NB4 (cell line): ENCODE measurements around the gene ANKRD55.
"Not testable (repeated sequence)": the region's sequence is repeated elsewhere in the genome, so short reads cannot be mapped to it uniquely, and the experiment has no call there.

Experiments used
- DNase-seq: peaks from one replicate; pipeline ENCODE4 v3.0.0; 2010; ENCODE audit warnings: low read depth
- H3K4me3 ChIP-seq: one replicate; pipeline ENCODE4 v1.5.1; 2011; ENCODE audit warnings: mild to moderate bottlenecking, low read depth, low read length, moderate library complexity
- MYC ChIP-seq: IDR thresholded peaks from 2 replicates; pipeline ENCODE4 v1.6.1; 2011; ENCODE audit warnings: low read depth, low read length
- POLR2A ChIP-seq: IDR thresholded peaks from 2 replicates; pipeline ENCODE4 v1.6.1; 2011; ENCODE audit warnings: mild to moderate bottlenecking; ENCODE audit not compliant: insufficient read length; ENCODE audit errors: extremely low read depth
- TF ChIP-seq, protein P1 (sequence below): IDR thresholded peaks from one replicate; pipeline ENCODE4 v1.5.1; 2012; ENCODE audit warnings: low read depth, low read length
- TF ChIP-seq, protein P2 (sequence below): IDR thresholded peaks from 2 replicates; pipeline ENCODE4 v1.6.1; 2011; ENCODE audit warnings: low read depth, low read length

ANKRD55 gene

DNA sequence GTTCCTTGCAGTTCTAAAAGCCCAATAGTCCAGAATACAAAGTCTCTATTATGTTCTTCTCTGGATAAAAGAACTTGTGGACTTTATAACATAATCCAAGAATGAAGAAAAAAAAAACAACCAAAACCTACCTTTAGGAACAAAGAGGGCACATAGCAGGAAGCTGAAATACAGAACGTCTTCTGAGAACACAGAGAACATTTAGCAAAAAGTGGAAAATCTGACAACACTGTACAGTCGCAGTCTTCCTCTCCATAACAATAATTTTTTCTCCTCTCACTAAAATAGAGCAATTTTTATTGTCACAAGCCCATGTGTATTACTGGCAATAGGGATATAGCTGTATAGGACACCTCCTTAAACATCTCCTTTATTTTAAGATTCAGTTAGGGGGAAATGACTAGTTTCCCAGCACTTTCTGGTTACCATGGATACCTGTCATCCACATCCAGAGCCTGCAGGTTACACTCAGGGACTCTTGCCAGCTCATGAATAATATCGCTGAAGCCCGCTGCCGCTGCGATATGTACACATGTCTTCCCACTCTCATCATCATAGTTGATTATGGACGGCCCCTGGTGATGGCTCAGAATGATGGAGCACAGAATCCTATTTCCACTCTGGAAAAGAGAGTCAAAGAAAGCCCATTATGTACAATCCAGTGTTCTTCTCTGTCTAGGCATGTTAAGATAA is 106.5 kb downstream of the ANKRD55 start:
- DNase-seq: no peak
- TF ChIP-seq, protein P1, sequence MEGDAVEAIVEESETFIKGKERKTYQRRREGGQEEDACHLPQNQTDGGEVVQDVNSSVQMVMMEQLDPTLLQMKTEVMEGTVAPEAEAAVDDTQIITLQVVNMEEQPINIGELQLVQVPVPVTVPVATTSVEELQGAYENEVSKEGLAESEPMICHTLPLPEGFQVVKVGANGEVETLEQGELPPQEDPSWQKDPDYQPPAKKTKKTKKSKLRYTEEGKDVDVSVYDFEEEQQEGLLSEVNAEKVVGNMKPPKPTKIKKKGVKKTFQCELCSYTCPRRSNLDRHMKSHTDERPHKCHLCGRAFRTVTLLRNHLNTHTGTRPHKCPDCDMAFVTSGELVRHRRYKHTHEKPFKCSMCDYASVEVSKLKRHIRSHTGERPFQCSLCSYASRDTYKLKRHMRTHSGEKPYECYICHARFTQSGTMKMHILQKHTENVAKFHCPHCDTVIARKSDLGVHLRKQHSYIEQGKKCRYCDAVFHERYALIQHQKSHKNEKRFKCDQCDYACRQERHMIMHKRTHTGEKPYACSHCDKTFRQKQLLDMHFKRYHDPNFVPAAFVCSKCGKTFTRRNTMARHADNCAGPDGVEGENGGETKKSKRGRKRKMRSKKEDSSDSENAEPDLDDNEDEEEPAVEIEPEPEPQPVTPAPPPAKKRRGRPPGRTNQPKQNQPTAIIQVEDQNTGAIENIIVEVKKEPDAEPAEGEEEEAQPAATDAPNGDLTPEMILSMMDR: no peak
- TF ChIP-seq, protein P2, sequence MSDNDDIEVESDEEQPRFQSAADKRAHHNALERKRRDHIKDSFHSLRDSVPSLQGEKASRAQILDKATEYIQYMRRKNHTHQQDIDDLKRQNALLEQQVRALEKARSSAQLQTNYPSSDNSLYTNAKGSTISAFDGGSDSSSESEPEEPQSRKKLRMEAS: no peak
- TF ChIP-seq POLR2A (no peak), MYC (no peak)
- no peak overlapping the region for H3K4me3 ChIP-seq

DNA sequence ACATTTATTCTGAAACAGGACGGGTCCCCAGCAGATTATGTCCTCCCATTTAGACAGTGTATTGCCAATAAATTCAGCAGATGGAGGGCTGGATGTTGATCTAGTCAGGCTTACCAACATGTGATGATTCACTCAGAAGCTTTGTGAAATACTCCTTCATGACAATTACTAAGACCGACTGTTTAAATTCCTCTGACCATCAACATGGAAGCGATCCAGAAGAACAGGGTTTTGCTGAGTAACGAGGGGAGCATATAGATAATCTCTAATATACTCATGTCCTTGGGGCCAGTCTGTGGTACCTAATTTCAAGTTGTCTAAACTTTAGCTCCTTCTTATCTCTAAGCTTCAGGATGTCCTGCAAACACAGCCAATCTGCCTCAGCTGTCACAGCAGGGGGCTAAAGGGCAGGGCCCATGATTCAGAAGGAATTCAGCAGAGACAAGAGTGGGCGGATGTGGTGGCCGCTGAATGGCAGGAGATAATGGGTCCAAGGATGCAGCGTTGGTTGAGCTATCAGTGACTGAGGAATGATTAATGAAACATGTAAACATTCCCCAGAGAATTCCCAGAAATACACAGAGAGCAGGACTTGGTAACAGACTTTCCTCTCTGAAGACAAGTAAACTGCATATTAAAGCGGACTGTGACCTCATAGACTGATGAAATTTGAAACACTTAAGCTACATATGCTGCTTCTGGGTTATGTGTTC is 109.4 kb downstream of the ANKRD55 start:
- peak; percentile 93 for DNase-seq
- no peak overlapping the region for H3K4me3 ChIP-seq
- no peak for TF ChIP-seq POLR2A
- peak; percentile 9; the same call in 1 of the 2 replicates for TF ChIP-seq MYC
- TF ChIP-seq, protein P2: peak; percentile 28; the same call in 1 of the 2 replicates

DNA sequence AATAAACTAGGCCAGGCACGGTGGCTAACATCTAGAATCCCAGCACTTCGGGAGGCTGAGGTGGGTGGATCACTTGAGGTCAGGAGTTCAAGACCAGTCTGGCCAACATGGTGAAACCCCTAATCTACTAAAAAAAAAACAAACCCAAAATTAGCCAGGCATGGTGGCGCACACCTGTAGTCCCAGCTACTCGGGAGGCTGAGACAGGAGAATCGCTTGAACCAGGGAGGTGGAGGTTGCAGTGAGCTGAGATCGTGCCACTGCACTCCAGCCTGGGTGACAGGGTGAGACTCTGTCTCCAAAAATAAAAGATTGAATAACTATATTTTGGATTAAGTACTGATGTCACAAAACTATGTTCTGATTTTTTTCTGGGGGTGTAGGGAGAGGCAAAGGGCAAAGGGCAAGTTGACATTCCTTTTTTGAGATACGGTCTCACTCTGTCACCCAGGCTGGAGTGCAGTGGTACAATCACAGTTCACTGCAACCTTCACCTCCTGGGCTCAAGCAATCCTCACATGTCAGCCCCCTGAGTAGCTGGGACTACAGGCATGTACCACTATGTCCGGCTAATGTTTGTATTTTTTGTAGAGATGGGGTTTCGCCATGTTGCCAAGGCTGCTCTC is 110.7 kb downstream of the ANKRD55 start:
- H3K4me3 ChIP-seq, DNase-seq: not testable (repeated sequence)

DNA sequence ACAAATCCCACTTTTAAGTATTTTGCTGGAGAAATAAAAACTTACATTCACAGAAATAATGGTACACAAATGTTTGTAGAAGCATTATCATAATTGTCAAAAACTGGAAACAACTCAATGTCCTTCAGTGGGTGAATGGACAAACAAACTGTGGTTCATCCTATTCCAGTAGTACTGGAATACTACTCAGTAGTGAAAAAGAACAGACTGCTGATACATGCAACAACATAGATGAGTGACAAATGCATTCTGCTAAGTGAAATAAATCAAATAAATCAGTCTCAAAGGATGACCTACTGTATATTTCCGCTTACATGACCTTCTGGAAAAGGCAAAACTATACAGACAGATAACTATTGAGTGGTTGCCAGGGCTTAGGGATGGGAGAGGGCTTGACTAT is 114.1 kb downstream of the ANKRD55 start:
- no peak for DNase-seq

DNA sequence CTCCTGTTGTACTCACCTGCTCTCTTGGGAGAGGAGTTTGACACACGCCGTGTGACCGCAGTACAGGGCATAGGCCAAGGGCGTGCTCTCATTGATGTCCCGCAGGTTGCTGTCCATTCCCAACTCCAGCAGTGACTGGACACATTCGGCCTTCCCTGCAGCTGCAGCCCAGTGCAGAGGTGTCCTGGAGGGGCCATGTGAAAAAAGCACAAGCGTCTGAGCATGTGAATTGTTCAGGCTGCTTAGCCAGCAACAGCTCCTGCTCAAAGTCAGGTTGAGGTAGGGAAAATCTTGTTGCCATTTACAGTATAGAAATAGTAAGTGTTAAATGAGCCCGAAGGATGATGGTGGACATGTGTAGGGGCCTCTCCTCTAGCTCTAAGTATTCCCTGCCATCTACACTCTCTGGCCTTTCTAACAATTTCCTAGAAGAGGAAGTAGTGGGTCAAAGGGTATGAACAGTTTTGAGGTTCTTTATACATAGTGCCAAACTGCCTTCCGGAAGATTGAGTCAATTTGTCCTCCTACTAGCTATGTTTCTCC is 116.5 kb downstream of the ANKRD55 start:
- H3K4me3 ChIP-seq: peak overlapping the region; percentile 76
- DNase-seq: peak; percentile 83
- TF ChIP-seq, protein P1: no peak
- TF ChIP-seq POLR2A: peak; percentile 64
- TF ChIP-seq, protein P2: peak; percentile 12

More for the DNA sequence above, 114.1 kb downstream of the ANKRD55 start:
- TF ChIP-seq, protein P2: no peak
- no peak for TF ChIP-seq POLR2A
- no peak for TF ChIP-seq MYC
- TF ChIP-seq, protein P1: no peak
- no peak overlapping the region for H3K4me3 ChIP-seq

DNA sequence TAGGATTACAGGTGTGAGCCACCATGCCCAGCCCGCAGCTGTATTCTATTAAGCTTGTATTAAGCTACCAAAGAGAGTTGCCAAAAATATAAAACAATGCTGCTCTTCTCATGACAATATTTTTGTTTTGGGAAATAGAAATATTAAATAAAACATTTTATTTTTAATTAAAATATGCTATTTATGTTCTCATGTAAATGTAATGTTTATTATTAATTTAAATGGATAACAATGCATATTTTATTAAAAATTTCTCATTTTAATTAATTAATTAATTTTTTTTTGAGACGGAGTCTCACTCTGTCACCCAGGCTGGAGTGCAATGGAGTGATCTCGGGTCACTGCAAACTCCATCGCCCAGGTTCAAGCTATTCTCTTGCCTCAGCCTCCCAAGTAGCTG is 117.5 kb downstream of the ANKRD55 start:
- peak overlapping the region; percentile 76 for H3K4me3 ChIP-seq
- no peak for DNase-seq
- TF ChIP-seq, protein P2: no peak
- no peak for TF ChIP-seq POLR2A
- no peak for TF ChIP-seq MYC
- TF ChIP-seq, protein P1: no peak
